Colonic mucosa (tissue), 4 donors: ENCODE data around the gene ASPSCR1. TPM values are rescaled to one million over a fixed set of nuclear protein-coding genes. Genes with fewer than 3 reads are reported as not detected.
"Not testable (repeated sequence)": the region's sequence is repeated elsewhere in the genome, so short reads cannot be mapped to it uniquely, and the experiment has no call there.

Experiments
- DNase-seq: peaks from one replicate; pipeline ENCODE4 v3.0.0-alpha.2; 2020
- H3K27ac ChIP-seq: fragments of 200-600 bp; one replicate; pipeline ENCODE4 v1.8.0; 2021
- H3K27me3 ChIP-seq: fragments of 200-600 bp; one replicate; pipeline ENCODE4 v1.8.0; 2021
- H3K36me3 ChIP-seq: fragments of 200-600 bp; one replicate; pipeline ENCODE4 v1.8.0; 2021
- H3K4me1 ChIP-seq: fragments of 200-600 bp; one replicate; pipeline ENCODE4 v1.8.0; 2021; ENCODE audit warnings: mild to moderate bottlenecking
- H3K4me3 ChIP-seq: fragments of 200-600 bp; one replicate; pipeline ENCODE4 v1.8.0; 2021
- H3K9ac ChIP-seq, 2 donors: one replicate each; pipeline ENCODE4 v1.7.0; 2013; ENCODE audit warnings: control low read depth in 2 of 2, low read depth in 2 of 2, low read length in 2 of 2
- H3K9me3 ChIP-seq: fragments of 200-600 bp; one replicate; pipeline ENCODE4 v1.8.0; 2021
- CTCF ChIP-seq: fragments of 200-600 bp; IDR thresholded peaks from one replicate; pipeline ENCODE4 v1.8.0; 2022; ENCODE audit warnings: antibody characterized with exemption, mild to moderate bottlenecking
- intact Hi-C: fragments of 100-400 bp; cut with DNase I; formaldehyde crosslinking; loops from one replicate; pipeline ENCODE4 v1.14.1; 2022
- total RNA-seq, 2 donors: library from RNA; stranded (reverse); fragmentation: NEBNext Ultra II Directional in 1 of 2; extraction: Animal tissue kit (Norgen Biotek cat#: 25700) in 1 of 2; gene quantifications; one replicate each; pipeline ENCODE4 v1.2.1, GENCODE V29; 2021
- donor health status: healthy.
- donor health status: DM: no; HTN: no; CAD: no.
- donor health status: DM: no; HTN: no; CAD: no.

The ASPSCR1 gene
- total RNA-seq, 2 donors from 2014 or later = 21.7 to 43.0 TPM

- no peaks in the 10 kb centered on the region for H3K9me3 ChIP-seq
- H3K27me3 ChIP-seq = no peaks in the 10 kb centered on the region
- peak within 1 kb of the TSS; percentile 67 to 86 for H3K9ac ChIP-seq
- peak within 1 kb of the TSS; percentile 83 for H3K4me3 ChIP-seq
- peak; percentile 80 for TF ChIP-seq CTCF
- intact Hi-C loops = loop anchor here (10.0 kb wide), 1 partner anchor 288 kb away; no protein-coding TSS in a partner anchor
- peaks cover 10% of the 10 kb centered on the region for H3K4me1 ChIP-seq
- H3K27ac ChIP-seq = peak within 1 kb of the TSS; percentile 95
- no peaks in the 10 kb centered on the region for H3K36me3 ChIP-seq
- peak; percentile 99 for DNase-seq
Observed at GRCh38 chr17:82037092-82037888, 59.9 kb downstream of the ASPSCR1 start, which contains the start of gene DCXR. Gene DCXR (minus strand): TSS chr17:82037697. CDS start chr17:82037682, 15 bp downstream.

GRCh38 chr17:82037889-82038195 is 60.4 kb downstream of the ASPSCR1 start:
- Histone ChIP-seq H3K4me1 (peaks cover 10% of the 10 kb centered on the region), H3K27ac (peak overlapping the region; percentile 95), H3K27me3 (no peaks in the 10 kb centered on the region), H3K9ac (peak overlapping the region in 1 of 2 donors; percentile 28), H3K4me3 (peak overlapping the region; percentile 83), H3K9me3 (no peaks in the 10 kb centered on the region), H3K36me3 (no peaks in the 10 kb centered on the region)
- intact Hi-C loops = loop anchor here (10.0 kb wide), 1 partner anchor 287 kb away; no protein-coding TSS in a partner anchor
- TF ChIP-seq CTCF = no peak
- DNase-seq = no peak

GRCh38 chr17:82038796-82039409 is 61.5 kb downstream of the ASPSCR1 start:
- not testable (repeated sequence) for DNase-seq, H3K9ac ChIP-seq, H3K4me3 ChIP-seq, H3K27me3 ChIP-seq, H3K4me1 ChIP-seq, H3K36me3 ChIP-seq, H3K27ac ChIP-seq, H3K9me3 ChIP-seq
- intact Hi-C loops = loop anchor here (10.0 kb wide), 1 partner anchor 286 kb away; no protein-coding TSS in a partner anchor

- intact Hi-C loops = loop anchor here (10.0 kb wide), 1 partner anchor 285 kb away; no protein-coding TSS in a partner anchor
- no peaks in the 10 kb centered on the region for H3K27me3 ChIP-seq
- H3K9ac ChIP-seq = no peak overlapping the region
- H3K9me3 ChIP-seq = no peaks in the 10 kb centered on the region
- H3K36me3 ChIP-seq = no peaks in the 10 kb centered on the region
- peaks cover 10% of the 10 kb centered on the region for H3K4me1 ChIP-seq
- DNase-seq = no peak
- no peak for TF ChIP-seq CTCF
- no peak overlapping the region for H3K4me3 ChIP-seq
- H3K27ac ChIP-seq = no peak overlapping the region
Observed at GRCh38 chr17:82039695-82040299, 62.4 kb downstream of the ASPSCR1 start.

GRCh38 chr17:82041144-82041814 is 63.9 kb downstream of the ASPSCR1 start:
- no peak overlapping the region for H3K4me3 ChIP-seq
- no peak for TF ChIP-seq CTCF
- H3K27ac ChIP-seq = no peak overlapping the region
- H3K36me3 ChIP-seq = no peaks in the 10 kb centered on the region
- H3K9me3 ChIP-seq = no peaks in the 10 kb centered on the region
- H3K27me3 ChIP-seq = no peaks in the 10 kb centered on the region
- H3K9ac ChIP-seq = no peak overlapping the region
- H3K4me1 ChIP-seq = peaks cover 9% of the 10 kb centered on the region
- intact Hi-C loops = no loop called here
- DNase-seq = no peak
